Stimulated activated CD4-positive, alpha-beta T cell treated with anti-CD3 and anti-CD28 coated beads, Interleukin-4, amount 100 ng/mL, for 4 hours (primary cell): ENCODE data around the gene SCD5.

Experiments used
- DNase-seq, 2 experiments: peaks; one replicate each; pipeline ENCODE4 v3.0.0-alpha.2; 2020

The SCD5 gene

DNA sequence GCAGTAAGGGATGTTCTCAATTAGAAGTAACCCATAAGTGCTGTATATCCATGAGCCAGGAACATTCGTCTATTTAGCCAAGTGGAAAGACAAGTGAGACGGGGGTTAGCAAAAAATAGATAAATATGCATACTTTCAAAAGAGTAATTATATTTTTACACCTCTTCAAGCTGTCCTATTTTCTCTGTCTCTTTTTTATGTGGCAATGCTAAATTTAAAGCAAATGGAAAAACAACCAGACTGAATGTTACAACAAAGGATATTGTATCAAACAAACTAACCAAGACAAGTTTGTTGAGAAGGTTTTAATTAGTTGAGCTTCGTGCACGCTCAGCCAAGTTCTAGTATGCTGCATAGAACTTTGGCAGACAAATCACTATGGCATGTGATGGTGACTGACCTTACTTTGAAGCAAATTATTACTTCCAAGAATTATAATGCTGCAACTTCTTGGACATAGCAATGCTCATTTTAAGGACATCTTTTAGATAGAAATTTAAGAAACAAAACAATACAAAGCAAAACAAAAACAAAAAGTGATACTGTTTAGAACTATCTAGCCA lies 175.4 kb downstream of the SCD5 start:
- no peak for DNase-seq

DNA sequence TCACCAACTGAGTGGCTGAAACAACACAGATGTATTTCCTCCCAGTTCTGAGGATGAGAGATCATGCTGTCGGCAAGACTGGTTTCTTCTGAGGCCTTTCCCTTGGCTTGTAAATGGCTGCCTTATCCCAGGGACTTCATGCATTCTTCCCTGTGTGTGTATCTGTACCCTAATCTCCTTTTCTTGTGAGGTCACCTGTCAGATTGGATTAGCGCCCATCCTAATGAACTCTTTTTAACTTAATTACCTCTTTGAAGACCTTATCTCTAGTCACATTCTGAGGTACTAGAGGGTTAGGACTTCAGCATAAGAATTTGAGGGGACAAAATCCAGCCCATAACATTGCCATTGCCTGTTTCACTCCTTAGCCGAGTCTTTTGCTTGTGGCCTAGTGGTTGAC lies 177.3 kb downstream of the SCD5 start:
- no peak for DNase-seq

DNA sequence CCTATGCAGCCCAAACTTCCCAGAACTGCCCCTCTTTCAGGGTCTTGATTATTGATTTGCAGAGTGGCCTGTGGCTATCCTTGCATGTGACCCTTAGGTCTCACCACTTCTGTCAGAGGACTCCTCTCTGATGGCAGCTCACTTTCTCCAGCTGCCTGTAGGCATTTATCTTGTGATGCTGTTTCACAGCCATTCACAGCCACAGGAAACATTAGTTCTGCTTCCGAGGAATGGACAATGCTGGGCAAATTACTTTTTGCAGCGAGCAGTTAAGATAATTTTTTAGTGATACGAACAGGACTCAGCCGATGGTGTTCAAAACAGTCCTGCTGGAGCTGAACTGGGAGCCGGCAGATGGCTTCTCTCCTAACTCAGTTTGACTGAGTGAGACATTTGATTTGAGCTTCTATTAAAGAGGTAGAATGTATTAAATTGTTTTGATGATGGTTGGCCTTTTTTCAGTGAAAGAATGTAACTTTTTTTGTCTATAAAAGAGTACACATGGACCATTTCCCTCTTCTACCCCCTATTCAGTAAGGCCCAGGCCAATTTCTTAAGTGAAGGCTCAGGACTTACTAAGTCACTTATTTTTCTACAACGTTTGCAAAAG lies 178.4 kb downstream of the SCD5 start:
- no peak for DNase-seq

DNA sequence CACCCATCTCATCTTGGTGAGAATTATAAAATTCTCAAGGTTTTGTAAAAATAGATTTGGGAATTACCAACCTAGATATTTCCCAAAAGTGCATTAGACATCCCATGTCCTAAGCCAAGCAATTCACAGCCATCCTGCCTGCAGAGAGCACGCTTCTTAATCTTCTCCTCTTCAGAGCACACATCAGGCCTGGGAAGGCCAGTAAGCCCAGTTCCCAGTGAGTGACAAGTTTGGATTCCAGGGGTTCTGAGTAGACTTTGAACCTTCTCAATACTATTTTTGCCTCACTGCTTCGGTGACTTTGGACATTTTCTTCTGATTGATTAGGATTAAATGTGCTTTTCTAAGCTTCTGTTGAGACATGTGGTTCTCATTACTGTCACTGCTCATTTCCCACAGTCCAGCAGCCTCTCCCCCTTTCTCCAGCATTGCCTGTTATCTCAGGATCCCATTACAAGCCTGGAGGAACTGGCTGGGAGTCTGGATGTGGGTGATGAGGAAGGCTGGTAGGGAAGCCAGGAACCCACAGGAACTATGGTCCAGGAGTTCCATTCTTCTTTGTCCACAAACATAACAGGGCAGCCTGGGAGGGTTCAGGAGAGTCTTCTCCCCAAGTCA lies 180.4 kb downstream of the SCD5 start:
- no peak for DNase-seq

DNA sequence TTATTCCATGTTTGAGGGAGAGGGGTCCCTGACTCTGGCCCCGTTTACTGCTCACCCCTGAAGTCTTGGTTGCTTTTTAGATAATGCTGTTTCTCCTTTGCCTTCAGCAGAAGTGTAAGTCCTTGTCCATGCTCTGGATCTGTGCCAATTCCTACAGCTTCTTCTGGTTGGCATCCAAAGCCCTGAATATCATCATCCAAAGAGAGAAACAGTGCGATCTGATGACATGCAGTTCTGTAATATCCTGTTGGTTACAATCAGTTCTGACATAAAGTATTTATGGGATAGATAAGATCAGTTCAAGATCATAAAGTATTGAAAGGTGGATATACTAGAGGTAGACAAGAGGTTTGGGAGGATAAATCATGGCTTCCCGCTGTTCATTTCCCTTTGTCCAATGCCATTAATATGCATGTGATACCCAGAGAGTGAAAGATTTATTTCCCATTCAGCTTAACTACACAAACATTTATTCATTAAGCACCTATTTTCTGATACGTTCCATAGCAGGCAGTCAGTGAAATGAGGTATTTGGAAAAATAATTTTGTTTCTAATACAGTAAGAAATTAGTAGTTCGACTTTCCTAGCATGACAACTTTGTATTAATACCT lies 183.7 kb downstream of the SCD5 start:
- no peak for DNase-seq

DNA sequence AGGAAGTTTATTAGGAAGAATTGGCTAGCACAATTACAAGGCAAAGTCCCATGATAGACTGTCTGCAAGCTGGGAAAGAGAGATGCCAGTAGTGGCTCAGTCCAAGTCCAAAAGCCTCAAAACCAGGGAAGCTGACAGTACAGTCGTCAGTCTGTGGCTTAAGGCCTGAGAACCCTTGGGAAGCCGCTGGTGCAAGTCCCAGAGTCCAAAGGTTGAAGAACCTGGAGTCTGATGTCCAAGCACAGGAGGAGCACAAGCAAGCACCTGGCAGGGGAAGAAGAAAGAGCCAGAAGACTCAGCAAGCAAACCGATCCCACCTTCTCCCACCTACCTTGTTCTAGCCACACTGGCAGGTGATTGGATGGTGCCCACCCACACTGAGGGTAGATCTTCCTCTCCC lies 185.5 kb downstream of the SCD5 start:
- no peak for DNase-seq

DNA sequence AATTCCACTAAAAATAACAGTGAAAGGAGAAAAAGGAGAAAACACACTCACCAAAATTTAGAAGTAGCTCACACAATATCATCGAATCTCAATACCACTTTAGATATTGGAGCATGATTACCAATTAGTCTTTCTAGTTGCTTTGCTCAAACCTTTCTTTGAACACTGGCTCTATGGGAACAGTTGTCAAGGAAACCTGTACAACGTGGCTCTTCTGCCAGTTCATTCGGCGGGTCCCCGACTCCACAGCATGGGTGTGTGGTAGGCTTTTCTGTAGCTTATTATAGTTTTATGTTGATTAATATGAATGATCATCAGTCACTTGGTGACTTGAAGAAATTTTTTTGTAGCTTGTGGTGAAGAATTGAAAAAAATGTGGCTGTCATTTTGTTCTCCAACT lies 186.6 kb downstream of the SCD5 start:
- no peak for DNase-seq

DNA sequence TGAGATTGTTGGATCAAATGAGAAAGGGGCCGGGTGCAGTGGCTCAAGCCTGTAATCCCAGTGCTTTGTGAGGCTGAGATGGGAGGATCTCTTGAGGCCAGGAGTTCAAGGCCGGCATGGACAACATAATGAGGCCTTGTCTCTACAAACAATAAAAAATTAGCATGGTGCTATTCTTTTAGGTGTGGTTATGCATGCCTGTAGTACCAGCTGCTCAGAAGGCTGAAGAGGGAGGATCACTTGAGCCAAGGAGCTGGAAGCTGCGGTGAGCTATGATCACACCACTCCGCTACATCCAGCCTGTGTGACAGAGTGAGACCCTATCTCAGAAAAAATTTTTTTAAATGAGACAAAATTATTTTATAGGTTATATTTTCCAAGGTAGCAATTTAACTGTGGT lies 187.1 kb downstream of the SCD5 start:
- no peak for DNase-seq

DNA sequence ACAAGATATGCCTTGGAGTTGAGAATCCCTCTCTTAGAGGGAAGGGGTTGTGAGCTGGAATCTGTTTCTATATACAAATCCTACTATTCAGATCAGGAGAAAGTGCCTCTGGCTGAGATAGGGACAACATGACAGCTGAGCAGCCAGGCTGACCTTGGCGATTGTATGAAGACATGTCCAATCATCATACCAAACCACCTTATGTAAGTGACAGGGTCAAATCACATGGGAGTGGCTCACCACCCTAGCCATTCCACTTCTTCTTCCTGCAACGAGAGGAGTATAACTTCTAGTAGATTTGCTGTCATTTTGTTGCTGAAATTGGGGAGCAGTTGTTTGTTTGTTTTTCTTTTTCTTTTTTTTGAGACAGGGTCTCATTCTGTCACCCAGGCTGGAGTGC lies 188.6 kb downstream of the SCD5 start:
- no peak for DNase-seq

DNA sequence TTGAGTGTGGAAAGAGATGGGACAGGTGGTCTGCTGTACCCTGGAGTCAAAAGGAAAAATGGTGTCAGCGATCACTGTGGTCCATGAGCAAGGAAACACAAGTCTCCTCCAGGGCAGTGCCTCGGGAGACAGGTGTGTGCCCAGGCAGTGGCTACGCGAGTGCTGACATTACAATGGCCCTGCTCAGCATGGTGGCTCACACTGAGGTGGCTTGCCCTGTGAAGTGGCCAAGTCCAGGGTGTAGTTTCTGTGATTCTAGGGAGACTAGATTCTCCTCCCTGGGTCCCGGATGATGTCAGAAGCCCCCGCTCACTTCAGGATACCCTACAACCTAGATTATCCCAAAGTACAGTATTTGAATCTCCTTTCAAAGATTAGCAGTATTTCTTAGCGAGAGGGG lies 192.0 kb downstream of the SCD5 start:
- DNase-seq: no peak

DNA sequence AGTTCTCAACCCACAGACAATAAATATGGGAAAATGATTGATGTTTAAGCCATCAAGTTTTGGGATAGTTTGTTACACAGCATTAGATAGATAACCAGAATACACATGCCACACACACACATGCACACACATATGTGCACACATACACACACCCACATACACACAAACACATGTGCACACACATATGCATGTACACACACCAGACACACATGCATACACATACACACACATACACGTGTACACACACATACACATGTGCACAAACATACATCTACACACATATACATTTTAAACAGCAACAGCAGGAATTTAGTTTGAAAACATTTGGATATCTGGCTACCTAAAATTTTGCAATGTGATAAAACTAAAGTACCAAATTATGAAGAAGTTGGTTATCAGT lies 194.1 kb downstream of the SCD5 start:
- DNase-seq: no peak

DNA sequence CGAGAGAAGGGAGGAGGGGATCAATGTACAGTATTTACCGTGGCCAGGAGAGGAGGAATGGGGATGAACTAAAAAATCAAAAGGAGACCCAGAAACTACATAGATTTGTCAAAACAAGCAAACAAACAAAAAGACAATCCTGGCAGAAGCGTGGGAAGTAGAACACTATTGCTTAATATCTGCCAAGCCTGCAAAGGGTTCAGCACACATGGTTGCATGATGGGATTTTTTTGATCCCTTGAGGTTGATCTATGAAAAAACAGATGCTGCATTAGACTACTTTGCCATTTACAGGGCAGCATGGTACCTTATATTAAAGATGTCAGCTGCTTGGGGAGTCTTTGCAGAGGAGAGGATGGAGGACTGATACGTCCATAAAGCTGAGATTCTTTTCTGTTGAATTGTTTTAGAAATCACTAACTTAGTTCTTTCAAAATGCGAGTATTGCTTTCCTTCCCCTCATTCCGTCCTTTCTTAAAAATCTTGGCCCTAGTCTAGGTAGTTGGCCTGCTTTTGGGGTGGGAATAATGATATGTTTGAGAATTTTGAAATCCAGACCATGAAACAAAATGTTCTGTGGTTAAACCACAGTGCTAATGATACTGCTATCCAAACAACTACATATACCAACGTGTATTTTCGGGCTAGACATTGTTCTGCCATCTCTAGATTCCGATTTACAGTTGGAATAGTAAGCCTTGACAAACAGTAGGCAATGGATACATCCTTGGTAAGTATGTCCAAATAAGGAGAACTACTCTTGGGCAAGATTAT lies 197.2 kb downstream of the SCD5 start:
- DNase-seq: no peak

DNA sequence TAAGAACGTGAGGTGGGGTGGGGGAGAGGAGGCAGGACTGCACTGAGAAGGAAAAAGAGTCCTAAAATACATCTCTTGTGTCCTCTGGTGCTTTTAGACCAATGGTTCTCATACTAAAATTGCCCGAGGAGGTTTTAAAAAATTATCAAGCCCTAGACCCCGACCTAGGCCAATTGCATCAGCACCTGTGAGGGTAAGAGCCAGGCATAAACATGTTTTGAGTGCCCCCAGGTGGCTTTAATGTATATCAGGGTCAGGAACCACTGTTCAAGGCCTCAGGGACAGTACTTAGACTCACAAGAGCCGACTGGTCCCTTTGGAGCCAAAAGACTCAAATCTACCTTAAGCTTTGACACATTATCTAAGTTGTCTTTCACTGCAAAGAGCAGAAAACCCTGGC lies 199.3 kb downstream of the SCD5 start:
- DNase-seq: no peak

DNA sequence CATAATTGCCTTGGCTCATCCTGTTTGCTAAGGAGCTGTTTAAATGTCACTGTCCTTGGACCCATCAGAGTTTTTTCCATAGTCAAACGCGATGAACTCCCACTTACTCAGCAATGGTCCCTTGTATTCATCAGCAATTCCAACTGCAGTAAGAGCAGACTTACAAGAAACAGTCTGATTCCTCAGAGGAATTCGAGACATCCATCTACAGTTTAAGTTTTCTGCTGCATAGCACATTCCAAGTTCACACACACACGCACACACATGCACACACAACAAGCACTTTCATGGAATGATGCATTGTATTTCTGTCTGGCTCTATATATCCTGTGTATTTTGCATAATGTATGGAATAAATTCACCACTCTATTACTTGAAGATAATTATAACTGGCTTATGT lies 204.1 kb downstream of the SCD5 start:
- DNase-seq: no peak

DNA sequence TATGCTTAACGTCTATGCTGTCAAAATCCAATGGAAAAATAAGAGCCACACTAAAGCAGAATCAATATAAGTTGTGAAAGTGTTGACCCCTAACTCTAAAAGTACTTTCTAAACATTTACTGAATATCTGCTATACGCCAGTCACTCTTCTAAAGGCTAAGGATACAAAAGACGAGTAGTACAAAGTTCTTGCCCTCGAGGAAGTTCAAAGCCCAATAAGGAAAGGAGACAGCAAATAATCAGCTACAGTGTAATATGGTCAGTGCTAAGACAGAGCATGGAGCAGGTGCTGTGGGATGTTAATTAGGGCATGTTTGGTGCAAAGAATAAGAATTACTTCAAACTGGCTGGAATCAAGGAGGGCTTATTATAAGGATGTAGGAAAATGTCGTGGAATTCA lies 205.2 kb downstream of the SCD5 start:
- no peak for DNase-seq

DNA sequence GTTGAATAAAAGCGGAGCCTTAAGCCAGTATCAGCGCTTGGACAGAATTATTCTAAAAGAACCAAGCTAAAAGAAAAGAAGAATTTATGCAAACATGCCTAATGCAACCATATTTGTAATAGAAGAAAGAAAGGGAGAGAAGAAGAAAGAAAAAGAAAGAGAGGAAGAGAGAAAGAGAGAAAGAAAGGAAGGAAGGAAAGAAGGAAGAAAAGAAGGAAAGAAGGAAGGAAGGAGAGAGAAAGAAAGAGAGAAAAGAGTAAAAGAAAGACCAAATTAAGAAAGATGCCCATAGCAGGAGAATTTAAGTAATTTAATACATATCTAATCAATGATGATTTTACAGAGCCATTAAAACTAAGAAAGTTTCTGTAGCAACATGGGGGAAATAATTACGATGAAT lies 206.0 kb downstream of the SCD5 start:
- DNase-seq: no peak

DNA sequence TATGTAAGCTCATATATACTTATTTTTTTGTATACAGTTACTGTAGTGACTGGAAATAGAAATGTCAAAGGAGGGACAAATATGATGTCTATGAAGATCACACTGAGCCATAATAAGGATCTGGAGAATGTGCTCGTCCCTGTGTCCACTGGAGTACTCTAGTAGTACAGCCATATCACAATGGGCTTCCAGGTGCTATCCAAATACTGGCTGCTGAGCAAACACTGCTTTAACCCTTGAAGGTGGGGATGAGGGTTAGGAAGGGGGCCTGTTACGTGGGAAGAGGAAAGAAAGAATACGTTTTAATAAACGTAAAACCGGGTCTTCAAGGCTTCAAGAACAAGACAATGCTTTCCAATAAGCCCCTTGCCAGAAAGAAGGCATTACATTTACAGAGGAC lies 207.0 kb downstream of the SCD5 start:
- DNase-seq: no peak

DNA sequence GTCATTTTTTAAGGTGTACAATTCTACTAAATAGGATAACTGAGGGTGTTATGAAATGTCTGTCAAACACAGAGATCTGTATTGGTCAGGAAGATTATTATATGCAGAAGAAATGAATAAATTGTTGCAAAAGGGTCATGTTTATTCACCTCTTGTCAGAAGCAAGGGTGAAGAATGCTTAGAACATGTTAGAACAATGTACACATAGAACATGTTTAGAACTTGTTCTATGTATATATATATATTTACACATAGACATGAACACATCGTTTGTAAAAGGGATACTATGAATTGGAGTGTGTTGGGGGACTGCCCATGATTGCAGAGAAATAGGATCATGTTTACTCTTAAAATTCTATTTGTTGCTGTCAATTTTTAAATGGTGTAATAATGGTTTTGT lies 208.8 kb downstream of the SCD5 start:
- DNase-seq: no peak

DNA sequence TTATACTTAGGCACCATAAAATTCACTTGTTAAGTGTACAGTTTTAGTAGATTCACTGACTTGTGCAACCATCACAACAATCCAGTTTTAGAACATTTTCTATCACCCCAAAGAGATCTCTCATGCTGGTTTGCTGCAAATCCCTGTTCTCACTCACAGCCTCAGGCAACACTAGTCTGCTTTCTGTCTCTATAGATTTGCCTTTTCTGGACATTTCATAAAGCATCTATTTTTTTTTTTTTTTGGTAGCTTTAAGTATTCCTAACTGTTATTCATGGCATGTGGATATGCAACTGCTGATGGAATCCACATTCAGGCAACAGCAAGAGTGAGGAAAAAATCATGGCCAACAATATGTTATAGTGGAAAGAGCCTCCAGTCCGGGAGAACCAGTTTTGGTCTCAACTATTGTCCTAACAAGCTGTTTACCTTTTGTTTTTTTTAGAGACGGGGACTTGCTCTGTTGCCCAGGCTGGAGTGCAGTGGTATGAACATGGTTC lies 209.8 kb downstream of the SCD5 start:
- no peak for DNase-seq

DNA sequence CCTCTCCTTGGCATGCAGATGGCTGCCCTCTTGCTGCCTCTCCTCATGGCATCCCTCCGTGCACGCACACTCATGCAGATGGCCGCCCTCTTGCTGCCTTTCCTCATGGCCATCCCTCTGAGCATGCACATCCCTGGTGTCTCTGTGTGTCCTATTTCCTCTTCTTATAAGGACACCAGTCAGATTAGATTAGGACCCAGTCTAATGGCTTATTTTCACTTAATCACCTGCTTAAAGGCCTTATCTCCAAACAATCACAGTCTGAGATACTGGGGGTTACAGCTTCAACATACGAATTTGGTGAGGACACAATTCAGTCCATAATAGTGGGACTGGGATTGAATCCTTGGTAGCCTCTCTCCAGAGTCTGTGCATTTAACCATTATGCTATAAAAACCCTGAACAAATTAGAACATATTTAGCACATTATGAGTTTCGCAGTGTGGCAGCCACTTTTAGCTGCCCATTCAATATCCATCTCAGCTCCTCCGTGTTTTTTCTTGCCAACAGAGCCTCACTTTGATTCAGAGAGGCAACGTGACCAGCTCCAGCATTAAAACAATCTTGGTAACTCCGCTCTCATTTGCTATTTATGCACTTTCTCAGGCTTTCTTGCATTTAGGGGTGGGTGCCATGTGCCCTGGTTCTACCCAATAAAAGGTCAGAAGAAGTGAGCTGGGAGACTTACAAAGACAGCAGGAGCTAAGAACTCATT lies 210.6 kb downstream of the SCD5 start:
- no peak for DNase-seq

DNA sequence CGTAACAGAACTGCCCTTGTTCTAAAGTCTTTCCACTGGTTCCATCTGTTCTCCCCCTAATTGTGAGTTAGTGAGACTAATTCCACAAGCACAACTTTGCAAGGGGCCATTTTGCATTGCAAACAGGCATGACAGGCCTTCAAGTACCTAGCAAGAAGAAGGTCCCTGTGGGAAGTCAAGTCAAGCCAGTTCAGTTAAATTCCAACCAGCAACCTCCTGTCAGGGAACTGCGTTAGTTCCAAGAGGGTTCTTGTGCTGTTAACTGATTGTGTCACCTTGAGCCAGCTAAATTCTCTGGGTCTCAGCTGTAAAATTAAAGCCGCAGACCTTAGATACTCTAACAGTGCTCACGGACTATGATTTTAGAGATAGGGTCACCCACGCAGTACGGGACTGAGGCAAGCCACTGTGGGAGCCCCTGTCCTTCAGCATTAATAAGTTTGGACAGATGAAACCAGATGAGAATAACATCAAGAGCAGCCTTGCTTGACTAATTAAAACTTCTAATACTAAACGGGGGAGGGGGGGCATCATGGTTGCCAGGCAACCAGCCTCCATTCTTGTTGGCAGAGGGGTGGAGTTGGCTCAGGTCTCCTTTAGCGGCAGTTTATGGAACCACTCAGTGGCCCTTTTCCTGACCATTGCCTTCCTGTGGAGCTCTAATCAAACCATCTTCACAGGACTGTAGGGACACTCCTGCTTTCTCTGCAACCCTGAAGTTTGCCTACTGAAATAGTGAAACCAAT lies 212.7 kb downstream of the SCD5 start:
- no peak for DNase-seq

DNA sequence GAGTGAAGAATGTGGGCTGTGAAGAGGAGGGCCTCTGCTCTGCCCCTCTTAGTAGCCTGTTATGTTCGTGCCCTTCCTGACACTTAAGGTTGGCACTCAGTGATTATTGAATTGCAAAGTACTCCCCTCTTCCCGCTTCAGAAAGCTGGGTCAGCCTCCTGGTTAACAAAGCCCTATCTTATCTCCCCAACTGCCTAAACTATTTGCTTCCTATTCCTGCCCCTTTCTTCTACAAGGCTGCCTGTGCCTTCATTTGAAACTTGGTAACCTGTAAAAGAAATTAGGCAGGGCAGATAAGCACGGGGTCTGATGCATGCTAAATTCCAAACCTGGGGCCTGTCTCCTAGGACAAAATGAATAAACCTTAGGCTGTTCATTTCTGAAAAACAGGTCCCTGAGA lies 213.7 kb downstream of the SCD5 start:
- no peak for DNase-seq
